ENCODE results near the gene IGF2BP3.
"Not testable (repeated sequence)": the region's sequence is repeated elsewhere in the genome, so short reads cannot be mapped to it uniquely, and the experiment has no call there.

The IGF2BP3 gene

DNA sequence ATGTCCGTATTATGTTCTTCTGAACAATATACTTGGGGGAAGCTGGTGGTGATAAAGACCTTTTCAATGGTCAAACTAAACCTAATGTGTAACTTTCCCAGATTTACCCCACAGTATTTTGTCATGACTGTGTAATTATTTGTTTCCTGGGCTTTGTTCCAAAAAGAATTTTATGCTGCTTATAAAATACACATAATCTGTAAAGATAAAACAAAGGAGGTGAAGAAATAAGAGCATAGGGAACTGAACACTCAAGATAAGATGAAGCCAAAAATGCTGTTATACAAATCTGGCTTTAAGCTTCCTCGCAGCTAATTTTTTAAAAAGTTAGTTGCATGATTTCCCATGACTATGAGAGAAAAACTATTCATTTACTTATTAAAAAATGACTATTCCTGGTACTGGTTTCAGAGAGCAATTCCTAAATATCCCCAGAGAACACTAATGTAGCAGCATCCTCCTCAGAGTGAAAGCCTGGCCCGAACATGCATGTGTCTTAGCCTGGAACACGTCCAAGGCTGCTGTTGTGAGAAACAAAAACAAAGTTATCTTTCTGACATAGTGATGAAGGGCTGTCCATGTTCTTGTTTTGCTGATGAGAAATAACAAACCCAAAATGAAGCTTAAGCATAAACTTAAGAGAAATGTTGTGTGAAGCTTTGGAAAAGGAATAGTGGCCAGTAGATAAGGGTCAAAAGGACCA lies 137.2 kb downstream of the IGF2BP3 start:
- no peak overlapping the region for H3K4me3 ChIP-seq (ENCODE audit: low read length)
- DNase-seq (ENCODE audit: low read depth, low spot score): no peak

DNA sequence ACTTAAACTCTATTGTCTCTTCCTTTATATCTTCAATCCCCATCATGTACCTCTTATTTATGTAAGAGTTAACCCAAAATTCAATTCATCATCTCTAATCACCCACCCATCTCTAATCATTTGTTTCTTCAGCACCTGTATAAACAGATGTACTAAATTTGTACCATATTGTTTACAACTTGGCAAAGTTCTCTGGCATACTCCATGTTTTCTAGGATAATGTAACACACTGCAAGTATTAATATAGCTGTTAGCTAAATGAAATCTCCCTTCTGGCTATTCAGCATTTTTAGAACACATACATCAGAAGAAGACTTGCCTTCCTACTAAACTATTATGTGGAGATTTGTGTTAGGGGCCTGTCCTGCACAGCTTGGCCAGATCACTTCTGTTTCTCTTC lies 138.1 kb downstream of the IGF2BP3 start:
- no peak overlapping the region for H3K4me3 ChIP-seq (ENCODE audit: low read length)
- DNase-seq (ENCODE audit: low read depth, low spot score): no peak

DNA sequence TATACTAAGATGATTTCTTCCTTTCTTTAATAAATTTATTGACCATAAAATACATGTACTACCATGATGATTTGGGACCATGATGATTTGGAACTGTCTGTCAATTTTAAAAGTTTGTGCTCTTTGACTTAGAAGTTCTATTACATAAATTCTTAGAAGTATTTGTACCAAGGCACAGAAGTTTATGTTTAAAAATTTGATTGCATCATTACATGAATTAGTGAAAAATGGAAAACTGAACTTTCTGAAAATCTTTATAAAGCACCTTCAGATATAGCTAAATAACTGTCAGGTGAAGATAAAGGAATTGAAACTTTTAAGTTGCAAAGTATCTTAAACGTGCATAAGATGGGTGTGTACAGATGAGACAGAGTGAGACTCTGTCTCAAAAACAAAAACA lies 139.2 kb downstream of the IGF2BP3 start:
- no peak for DNase-seq (ENCODE audit: low read depth, low spot score)
- H3K4me3 ChIP-seq (ENCODE audit: low read length): no peak overlapping the region

- DNase-seq (ENCODE audit: low read depth, low spot score): peak; percentile 24
- no peak overlapping the region for H3K4me3 ChIP-seq (ENCODE audit: low read length)
Measured at GRCh38 chr7:23315366-23315765, 154.9 kb downstream of the IGF2BP3 start.

DNA sequence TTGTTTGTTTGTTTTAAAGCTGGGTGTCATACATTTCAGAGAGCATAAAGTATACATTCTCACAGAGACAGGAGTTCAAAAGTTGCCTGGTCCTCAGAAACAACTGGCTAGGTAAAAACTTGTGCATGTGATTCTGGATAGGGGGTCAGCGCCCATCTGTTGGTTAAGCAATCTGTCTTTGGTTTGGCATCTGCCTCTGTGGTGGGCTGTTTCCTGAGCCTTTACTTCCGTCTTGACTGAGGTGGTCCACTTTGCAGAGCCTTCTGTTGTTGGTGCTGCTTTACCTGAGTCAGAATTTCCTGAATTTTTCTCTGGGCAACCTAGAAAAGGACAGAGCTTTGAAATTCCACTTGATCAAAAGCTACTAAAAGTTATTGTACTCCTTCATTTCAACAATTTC lies 158.2 kb downstream of the IGF2BP3 start:
- DNase-seq (ENCODE audit: low read depth, low spot score): not testable (repeated sequence)

DNA sequence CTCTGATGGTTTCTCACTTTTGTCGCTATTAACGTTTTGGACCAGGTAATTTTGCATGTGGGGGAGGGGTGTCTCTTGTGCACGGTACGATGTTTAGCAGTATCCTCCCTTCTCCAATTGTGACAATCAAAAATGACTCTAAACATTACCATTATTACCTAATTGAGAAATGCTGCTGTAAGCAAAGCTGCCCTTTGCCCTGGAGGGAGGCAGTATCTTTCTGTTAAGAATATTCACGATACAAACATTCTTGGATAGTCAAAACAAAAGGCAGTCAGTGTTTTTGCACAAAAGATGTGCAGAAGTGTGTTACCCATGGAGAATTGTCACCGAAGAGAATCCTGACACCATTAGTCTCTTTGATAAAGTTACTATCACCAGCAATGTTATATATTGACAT lies 161.5 kb downstream of the IGF2BP3 start:
- H3K4me3 ChIP-seq (ENCODE audit: low read length): no peak overlapping the region
- DNase-seq (ENCODE audit: low read depth, low spot score): no peak

More for the DNA sequence above, 158.2 kb downstream of the IGF2BP3 start:
- not testable (repeated sequence) for H3K4me3 ChIP-seq (ENCODE audit: low read length)

DNA sequence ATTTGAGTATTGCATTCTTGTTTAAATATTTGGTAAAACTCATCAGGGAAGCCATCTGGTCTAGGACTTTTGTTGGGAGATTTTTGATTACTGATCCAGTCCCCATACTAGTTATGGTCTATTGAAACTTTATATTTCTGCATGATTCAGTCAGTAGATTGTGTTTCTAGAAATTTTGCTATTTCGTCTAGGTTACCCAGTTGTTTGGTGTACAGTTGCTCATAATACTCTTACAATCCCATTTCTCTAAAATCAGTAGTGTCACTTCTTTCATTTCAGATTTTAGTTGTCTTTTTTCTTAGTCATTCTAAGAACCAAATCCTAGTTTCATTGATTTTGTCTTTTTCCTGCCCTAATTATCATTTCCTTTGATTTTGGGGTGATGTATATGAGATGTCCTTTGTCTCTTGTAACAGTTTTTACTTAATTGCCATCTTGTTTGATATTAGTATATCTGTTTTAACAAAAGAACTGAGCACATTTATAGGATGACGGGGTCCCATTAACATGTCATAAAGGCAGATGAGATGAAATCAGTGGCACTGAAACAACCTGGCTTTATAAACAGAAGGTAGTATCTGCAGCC lies 163.3 kb downstream of the IGF2BP3 start:
- H3K4me3 ChIP-seq (ENCODE audit: low read length): no peak overlapping the region
- no peak for DNase-seq (ENCODE audit: low read depth, low spot score)

DNA sequence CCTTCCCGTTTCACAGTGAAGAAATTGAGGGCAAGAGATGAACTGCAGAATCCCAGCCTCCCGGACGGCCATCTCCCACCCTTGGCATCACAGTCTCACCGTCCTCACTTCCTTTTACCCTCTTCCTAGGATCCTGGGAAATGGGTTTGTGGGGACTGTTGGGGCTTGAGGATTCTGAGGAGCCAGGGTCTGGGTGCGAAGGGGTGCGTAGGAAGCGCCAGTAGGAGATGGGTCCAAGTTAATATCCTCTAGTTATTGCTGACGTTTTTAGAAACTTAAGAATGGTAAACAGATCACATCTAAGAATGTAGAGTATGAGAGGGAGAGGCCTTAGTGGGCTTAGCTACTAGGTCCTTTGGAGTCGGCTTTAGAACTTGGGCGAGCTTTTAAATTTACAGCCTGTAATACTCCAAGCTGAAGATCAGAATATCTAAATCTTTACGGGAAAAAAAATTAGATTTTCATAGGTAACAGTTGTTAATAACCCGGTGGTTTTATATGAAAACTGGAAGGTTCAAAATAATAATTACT lies 170.5 kb downstream of the IGF2BP3 start:
- DNase-seq (ENCODE audit: low read depth, low spot score): no peak
- peak overlapping the region; percentile 79 for H3K4me3 ChIP-seq (ENCODE audit: low read length)

DNA sequence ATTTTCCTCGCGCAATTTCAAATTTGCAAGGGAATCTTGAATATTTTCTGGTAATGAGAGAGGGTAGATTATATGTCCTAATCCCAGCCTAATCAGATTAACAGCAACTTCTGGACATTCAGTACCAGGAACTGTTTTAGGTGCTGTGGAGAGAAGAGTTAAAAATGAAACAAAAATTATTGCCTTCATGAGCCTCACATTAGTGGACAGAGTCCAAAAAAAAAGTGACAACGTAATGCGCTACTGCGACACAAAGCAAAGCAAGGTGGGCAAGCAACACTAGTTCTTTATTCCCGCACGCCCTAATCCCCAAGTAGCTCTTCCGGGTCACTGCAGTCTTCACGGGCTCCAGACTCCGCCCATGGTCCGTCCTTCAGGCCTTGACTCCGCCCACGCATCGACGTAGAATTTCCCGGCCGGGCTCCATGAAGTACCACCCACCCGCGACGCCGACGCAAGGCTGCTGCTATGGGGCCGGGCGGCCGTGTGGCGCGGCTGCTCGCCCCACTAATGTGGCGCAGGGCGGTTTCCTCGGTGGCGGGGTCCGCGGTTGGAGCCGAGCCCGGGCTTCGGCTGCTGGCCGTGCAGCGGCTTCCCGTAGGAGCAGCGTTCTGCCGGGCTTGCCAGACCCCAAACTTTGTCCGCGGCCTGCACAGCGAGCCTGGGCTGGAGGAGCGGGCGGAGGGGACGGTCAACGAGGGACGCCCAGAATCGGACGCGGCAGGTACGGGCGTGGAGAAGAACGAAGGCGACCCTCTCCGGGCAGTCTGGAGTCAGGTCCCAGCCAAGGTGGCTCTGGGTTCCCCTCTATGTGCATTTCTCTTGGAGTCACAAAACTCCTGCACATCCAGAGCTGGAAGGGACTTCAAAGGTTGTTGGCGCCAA lies 171.2 kb downstream of the IGF2BP3 start, which contains the start of gene MALSU1:
Gene MALSU1 (plus strand): TSS at position 455 of the 885 bp plus-strand sequence. CDS start 14 bp downstream, at position 469.
- peak; percentile 97 for DNase-seq (ENCODE audit: low read depth, low spot score)
- H3K4me3 ChIP-seq (ENCODE audit: low read length): peak within 1 kb of the TSS; percentile 79

- peak overlapping the region; percentile 79 for H3K4me3 ChIP-seq (ENCODE audit: low read length)
- no peak for DNase-seq (ENCODE audit: low read depth, low spot score)
Measured at GRCh38 chr7:23298141-23298881, 172.0 kb downstream of the IGF2BP3 start.

GRCh38 chr7:23295401-23295697 lies 174.9 kb downstream of the IGF2BP3 start:
- H3K4me3 ChIP-seq (ENCODE audit: low read length): no peak overlapping the region
- DNase-seq (ENCODE audit: low read depth, low spot score): no peak

DNA sequence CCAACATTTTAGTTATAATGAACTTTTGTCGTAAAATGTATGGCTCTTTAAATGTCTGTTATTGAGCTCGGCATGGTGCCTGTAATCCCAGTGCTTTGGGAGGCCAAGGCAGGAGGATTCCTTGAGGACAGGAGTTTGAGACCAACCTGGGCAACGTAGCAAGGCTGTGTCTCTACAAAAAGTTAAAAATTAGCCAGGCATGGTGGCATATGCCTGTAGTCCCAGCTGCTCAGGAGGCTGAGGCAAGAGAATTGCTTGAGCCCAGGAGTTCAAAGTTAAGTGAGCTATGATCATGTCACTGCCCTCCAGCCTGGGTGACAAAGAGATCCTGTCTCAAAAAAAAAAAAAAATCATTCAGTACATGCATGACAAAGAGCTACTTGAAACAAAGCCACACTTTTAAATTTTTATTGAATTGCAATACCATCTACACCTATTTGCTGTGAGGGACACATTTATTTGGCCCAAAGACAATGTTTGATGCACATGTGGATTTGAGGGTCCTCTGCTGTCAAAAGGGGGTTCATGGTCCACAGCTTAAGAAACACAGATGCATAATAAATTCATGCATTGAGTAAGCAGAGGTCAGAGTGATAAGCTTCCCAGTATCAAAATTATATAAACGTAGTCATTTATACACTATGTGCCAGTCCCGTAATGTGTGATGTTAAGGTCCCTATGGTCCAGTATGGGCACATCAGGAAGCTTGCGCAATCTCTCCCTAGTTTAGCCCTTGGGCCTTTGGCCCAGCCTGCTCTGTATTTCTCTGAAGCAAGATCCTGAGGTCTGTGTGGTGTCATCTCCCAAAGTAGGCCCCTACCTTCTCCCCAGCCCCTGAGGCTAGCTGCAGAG lies 175.5 kb downstream of the IGF2BP3 start:
- H3K4me3 ChIP-seq (ENCODE audit: low read length): no peak overlapping the region
- no peak for DNase-seq (ENCODE audit: low read depth, low spot score)

DNA sequence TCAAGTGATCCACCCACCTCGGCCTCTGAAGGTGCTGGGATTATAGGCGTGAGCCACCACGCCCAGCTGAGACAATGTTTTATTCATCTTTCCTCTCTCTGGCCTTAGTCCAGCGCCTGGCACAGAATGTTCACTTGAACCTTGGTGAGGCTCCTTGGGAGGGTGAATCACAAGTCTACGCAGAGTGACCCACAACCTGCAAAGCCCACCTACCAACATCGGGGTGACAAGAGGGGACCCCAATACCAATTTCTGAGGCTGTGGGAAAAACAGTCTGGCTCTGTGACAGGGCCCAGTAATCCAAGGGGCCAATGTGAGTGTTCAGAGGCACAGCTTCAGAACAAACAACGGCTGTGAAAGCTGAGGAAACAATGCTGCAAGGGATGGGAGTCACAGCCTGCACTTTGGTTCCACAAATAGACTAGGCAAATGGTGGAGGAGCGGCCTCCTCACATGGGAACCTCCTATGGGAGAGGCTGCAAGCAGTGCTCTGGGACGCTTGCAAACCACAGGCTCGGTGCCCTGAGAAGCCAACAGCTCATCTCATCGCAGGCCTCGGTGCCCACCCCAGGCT lies 176.7 kb downstream of the IGF2BP3 start:
- no peak for DNase-seq (ENCODE audit: low read depth, low spot score)
- H3K4me3 ChIP-seq (ENCODE audit: low read length): no peak overlapping the region

DNA sequence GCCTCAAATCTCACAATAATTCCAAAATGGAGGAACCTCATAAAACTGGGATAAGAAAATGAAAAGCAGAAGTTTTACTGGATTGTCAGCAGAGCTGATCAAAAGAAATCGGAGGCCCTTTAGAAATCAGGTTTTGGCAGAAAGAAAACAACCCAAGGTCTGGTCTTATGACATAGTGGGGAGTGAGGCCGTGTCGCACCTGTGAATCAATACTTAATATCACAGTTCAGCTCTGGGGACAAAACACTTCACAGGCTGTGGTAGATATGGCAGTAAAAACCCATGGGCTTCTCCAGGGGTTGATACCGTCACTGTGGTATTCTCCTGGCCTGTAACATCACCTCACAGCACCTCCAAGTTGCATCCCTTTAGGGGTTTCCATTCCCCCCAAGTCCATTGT lies 177.7 kb downstream of the IGF2BP3 start:
- H3K4me3 ChIP-seq (ENCODE audit: low read length): no peak overlapping the region
- no peak for DNase-seq (ENCODE audit: low read depth, low spot score)

DNA sequence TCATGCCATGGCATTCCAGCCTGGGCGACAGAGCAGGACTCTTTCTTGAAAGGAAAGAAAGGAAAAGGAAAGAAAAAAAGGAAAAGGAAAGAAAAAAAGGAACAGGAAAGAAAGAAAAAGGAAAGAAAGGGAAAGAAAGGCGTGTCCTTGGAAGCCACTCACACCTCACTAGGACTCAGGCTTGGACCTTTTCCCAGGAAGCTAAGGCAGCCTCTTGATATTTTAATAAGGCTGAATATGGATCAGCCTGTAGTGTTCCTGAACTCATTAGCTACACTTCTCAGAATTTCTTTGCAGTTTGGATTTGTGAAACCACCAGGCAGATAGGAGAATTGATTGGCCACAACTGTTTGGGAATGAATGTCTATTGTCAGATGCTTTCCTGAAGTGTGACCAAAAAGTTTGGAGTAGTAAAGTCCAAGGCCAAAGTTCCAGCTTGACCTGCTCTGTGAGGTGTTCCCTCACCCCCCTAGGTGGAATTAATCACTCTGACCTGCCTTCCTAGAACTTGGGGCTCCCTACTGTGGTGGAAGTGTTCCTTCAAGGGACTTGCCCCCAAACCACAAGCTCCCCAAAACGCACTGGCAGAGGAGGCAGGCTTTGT lies 178.2 kb downstream of the IGF2BP3 start:
- H3K4me3 ChIP-seq (ENCODE audit: low read length): no peak overlapping the region
- no peak for DNase-seq (ENCODE audit: low read depth, low spot score)

DNA sequence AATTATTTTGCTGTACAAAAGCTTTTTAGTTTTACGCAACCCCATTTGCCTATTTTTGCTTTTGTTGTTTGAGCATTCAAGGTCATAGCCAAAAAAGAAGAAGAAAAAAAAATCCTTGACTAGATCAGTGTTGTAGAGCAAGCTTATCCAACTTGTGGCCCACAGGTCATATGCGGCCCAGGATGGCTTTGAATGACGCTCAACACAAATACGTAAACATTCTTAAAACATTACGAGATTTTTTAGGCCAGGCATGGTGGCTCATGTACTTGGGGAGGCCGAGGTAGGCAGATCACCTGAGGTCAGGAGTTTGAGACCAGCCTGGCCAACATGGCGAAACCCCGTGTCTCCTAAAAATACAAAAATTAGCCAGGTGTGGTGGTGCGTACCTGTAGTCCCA lies 179.3 kb downstream of the IGF2BP3 start:
- no peak overlapping the region for H3K4me3 ChIP-seq (ENCODE audit: low read length)
- no peak for DNase-seq (ENCODE audit: low read depth, low spot score)

GRCh38 chr7:23287612-23288011 lies 182.7 kb downstream of the IGF2BP3 start:
- no peak overlapping the region for H3K4me3 ChIP-seq (ENCODE audit: low read length)

More at GRCh38 chr7:23287612-23288011, 182.7 kb downstream of the IGF2BP3 start:
- peak; percentile 62 for DNase-seq (ENCODE audit: low read depth, low spot score)
